LNCAP (cell line): ENCODE measurements around the gene SUPT4H1.

ENCODE experiments used
- TF ChIP-seq, protein P1 (sequence below): fragments of 450-650 bp; IDR thresholded peaks from 2 replicates; pipeline ENCODE4 v1.5.1; 2017; ENCODE audit warnings: mild to moderate bottlenecking

Gene SUPT4H1

GRCh38 chr17:58303971-58304749 lies 47.8 kb downstream of the SUPT4H1 start:
- TF ChIP-seq, protein P1, sequence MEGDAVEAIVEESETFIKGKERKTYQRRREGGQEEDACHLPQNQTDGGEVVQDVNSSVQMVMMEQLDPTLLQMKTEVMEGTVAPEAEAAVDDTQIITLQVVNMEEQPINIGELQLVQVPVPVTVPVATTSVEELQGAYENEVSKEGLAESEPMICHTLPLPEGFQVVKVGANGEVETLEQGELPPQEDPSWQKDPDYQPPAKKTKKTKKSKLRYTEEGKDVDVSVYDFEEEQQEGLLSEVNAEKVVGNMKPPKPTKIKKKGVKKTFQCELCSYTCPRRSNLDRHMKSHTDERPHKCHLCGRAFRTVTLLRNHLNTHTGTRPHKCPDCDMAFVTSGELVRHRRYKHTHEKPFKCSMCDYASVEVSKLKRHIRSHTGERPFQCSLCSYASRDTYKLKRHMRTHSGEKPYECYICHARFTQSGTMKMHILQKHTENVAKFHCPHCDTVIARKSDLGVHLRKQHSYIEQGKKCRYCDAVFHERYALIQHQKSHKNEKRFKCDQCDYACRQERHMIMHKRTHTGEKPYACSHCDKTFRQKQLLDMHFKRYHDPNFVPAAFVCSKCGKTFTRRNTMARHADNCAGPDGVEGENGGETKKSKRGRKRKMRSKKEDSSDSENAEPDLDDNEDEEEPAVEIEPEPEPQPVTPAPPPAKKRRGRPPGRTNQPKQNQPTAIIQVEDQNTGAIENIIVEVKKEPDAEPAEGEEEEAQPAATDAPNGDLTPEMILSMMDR = peak; percentile 78

DNA sequence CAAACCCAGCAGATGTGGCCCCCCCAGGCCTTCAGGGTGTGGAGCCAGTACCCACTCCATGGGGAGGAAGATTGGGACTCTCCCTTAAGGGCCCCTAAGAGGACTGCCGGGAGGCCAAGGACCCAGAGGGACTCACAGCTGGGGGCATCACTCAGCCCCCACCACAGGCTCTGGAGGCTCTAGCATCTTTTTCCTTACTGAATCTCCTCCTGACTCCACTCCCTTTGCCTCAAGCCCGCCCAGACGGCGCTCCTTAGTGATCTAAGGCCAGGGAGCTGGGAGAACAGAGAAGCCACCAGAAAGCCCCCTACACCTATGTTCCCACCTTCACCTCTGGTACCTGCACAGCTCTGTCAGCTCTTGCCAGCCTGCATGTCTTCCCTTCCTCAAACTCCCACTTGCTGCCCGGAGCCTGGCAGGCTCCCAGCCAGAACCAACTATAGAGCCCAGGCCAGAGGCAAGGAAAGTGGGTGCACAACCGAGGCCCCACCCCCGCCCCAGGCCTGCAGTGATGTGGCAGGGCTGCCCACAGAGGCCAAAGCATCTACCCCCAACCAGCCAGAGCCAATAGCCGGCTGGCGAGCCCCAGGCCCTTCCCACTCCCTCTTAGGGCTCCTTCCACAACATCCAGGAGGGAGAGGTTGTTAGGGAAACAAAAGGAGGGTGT lies 48.9 kb downstream of the SUPT4H1 start:
- TF ChIP-seq, protein P1 = no peak

GRCh38 chr17:58302171-58302918 lies 49.7 kb downstream of the SUPT4H1 start:
- TF ChIP-seq, protein P1 = no peak

DNA sequence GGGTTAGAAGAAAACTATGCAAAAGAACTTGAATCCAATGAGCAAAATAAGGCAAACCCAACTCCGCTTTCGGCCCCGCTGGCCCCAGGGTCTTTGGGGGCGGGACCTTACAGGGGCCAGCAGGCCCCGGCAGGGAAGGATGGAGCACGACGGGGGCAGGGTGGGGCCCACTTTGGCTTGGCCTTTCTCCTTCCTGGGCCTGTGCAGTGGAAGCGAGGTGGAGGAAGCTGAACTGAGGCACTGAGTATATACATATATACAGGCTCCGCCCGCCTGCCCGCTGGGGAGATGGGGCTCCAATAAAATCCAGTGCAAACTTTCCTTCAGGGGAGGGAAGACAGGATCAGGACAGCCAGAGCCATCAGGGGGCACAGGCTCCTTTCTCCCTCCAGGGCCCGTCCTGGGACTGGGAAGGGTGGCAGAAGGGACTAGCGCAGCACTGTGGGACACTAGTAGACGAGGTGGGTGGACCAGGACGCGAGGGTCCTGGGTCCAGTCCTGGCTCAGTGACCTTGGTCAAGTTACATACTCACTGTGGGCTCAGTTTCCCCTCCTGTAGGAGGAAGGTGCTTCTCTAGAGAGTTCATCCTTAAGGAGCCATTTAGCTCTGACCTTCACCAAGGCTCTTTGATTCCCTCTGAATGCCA lies 50.4 kb downstream of the SUPT4H1 start:
- TF ChIP-seq, protein P1 = no peak

GRCh38 chr17:58300336-58300735 lies 51.7 kb downstream of the SUPT4H1 start:
- TF ChIP-seq, protein P1 = no peak
